WTC11 (cell line): ENCODE data around the gene DNAI7.

Source experiments
- CBFB ChIP-seq: sonication (generic); formaldehyde crosslinking; IDR thresholded peaks from 2 replicates; pipeline ENCODE4 v1.8.1; 2022; ENCODE audit warnings: mild to moderate bottlenecking, low read depth, missing genetic modification reagents
- IRF2 ChIP-seq: sonication (generic); formaldehyde crosslinking; IDR thresholded peaks from 2 replicates; pipeline ENCODE4 v1.8.0; 2022; ENCODE audit warnings: low read depth, missing genetic modification reagents, borderline replicate concordance
- MAX ChIP-seq: sonication (generic); formaldehyde crosslinking; IDR thresholded peaks from 2 replicates; pipeline ENCODE4 v1.8.0; 2022; ENCODE audit warnings: mild to moderate bottlenecking, missing genetic modification reagents
- NR1H2 ChIP-seq: sonication (generic); formaldehyde crosslinking; IDR thresholded peaks from 2 replicates; pipeline ENCODE4 v1.9.0; 2021; ENCODE audit warnings: mild to moderate bottlenecking, moderate library complexity, missing genetic modification reagents
- SP1 ChIP-seq: sonication (generic); formaldehyde crosslinking; conservative IDR thresholded peaks from 2 replicates; pipeline ENCODE4 v1.8.1; 2022; ENCODE audit warnings: missing genetic modification reagents
- TEAD4 ChIP-seq: sonication (generic); formaldehyde crosslinking; IDR thresholded peaks from 2 replicates; pipeline ENCODE4 v1.8.0; 2022; ENCODE audit warnings: mild to moderate bottlenecking, missing genetic modification reagents
- ZBTB21 ChIP-seq: sonication (generic); formaldehyde crosslinking; IDR thresholded peaks from 2 replicates; pipeline ENCODE4 v1.8.1; 2023; ENCODE audit warnings: mild to moderate bottlenecking, missing genetic modification reagents, borderline replicate concordance
- ZNF121 ChIP-seq: sonication (generic); formaldehyde crosslinking; IDR thresholded peaks from 2 replicates; pipeline ENCODE4 v1.8.0; 2023; ENCODE audit warnings: missing genetic modification reagents
- TF ChIP-seq, protein P1 (sequence below): fragments of 200-600 bp; IDR thresholded peaks from 2 replicates; pipeline ENCODE4 v1.8.0; 2022; ENCODE audit warnings: antibody characterized with exemption

DNA sequence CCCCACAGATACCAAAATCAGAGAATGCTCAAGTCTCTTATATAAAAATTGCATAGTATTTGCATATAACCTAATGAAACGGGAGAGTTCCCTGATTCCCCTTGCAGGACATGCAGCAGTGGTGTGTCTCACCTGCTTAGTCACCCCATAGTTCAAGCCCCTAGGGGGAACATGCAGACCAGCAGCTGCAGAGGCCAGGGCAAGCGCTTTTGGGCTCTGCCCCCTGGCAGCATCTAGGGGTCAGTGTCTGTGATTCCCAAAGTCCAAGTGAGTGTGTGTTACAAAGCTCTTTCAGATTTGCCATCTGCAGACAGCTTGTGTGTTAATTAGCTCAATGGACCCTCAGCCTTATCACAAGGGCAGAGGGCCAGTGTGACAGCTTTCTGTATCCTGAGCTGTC lies 110.1 kb downstream of the DNAI7 start:
- TF ChIP-seq SP1 (CRISPR knock-in tag) (no peak), ZBTB21 (no peak), NR1H2 (no peak), MAX (CRISPR knock-in tag) (no peak), IRF2 (CRISPR knock-in tag) (no peak), CBFB (no peak), ZNF121 (CRISPR knock-in tag) (no peak), TEAD4 (CRISPR knock-in tag) (no peak)
- TF ChIP-seq, protein P1, sequence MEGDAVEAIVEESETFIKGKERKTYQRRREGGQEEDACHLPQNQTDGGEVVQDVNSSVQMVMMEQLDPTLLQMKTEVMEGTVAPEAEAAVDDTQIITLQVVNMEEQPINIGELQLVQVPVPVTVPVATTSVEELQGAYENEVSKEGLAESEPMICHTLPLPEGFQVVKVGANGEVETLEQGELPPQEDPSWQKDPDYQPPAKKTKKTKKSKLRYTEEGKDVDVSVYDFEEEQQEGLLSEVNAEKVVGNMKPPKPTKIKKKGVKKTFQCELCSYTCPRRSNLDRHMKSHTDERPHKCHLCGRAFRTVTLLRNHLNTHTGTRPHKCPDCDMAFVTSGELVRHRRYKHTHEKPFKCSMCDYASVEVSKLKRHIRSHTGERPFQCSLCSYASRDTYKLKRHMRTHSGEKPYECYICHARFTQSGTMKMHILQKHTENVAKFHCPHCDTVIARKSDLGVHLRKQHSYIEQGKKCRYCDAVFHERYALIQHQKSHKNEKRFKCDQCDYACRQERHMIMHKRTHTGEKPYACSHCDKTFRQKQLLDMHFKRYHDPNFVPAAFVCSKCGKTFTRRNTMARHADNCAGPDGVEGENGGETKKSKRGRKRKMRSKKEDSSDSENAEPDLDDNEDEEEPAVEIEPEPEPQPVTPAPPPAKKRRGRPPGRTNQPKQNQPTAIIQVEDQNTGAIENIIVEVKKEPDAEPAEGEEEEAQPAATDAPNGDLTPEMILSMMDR = no peak
